ENCODE measurements around the gene PTPRB.

The PTPRB gene

GRCh38 chr12:70657616-70658286 is 20.5 kb upstream of the PTPRB start:
- Mint-ChIP-seq H3K27me3 (peaks cover 0 to 6% of the 10 kb centered on the region in 2 donors), H3K9me3 (no peaks in the 10 kb centered on the region), H3K4me1 (peaks cover 0 to 2% of the 10 kb centered on the region in 2 donors), H3K27ac (no peak overlapping the region), H3K4me3 (no peak overlapping the region), H3K36me3 (no peaks in the 10 kb centered on the region)
- ATAC-seq (replicated peaks) (no peak), DNase-seq (no peak)

DNA sequence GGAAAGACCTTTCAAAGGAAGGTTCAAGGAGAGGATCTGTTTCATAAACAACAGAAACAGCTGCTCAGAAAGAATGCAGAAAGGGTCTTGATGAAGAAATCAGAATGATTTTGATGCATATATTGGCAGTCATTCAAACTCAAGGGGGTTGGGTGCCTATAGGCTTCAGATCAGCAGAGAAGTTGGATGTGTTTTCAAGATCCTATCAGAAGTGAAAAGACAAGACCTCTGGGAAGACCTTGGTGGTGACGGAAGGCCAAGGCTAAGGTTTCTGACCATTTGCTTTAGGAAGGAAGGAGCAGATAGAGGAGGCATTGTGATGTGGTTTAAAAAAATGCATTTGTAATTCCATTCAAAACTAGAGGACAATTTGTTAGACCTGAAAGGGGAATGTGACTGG is 15.2 kb upstream of the PTPRB start:
- Mint-ChIP-seq H3K4me3 (no peak overlapping the region), H3K27ac (no peak overlapping the region), H3K27me3 (no peaks in the 10 kb centered on the region), H3K36me3 (no peaks in the 10 kb centered on the region), H3K4me1 (no peaks in the 10 kb centered on the region), H3K9me3 (no peaks in the 10 kb centered on the region)
- ATAC-seq (replicated peaks) (no peak), DNase-seq (no peak)

- no peaks in the 10 kb centered on the region for H3K36me3 Mint-ChIP-seq
- H3K27ac Mint-ChIP-seq = no peak overlapping the region
- H3K27me3 Mint-ChIP-seq = peaks cover 0 to 12% of the 10 kb centered on the region in 2 donors
- DNase-seq (no peak), ATAC-seq (replicated peaks) (no peak)
- no peak overlapping the region for H3K4me3 Mint-ChIP-seq
- no peaks in the 10 kb centered on the region for H3K9me3 Mint-ChIP-seq
- H3K4me1 Mint-ChIP-seq = no peaks in the 10 kb centered on the region
These were observed 11.6 kb upstream of the PTPRB start for GRCh38 chr12:70648831-70649230.

DNA sequence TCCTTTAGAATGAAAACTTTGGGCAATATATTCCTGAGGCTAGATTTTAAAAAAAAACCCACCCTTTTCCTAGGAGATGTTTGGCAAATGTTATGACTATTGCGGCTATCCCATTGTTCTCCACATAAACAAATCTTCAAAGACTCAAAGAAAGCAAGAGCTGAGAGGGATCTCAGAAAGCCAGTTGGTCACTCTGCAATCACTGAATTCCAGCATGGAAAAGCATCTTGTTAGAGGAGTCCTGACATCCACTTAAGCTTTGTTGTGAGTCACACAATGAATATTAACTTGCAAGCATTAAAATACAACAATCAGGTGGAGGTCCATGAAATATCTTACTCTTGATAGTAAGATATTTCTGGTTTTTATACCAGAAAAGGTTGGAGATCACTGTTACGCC is 11.0 kb upstream of the PTPRB start:
- H3K36me3 Mint-ChIP-seq = no peaks in the 10 kb centered on the region

DNA sequence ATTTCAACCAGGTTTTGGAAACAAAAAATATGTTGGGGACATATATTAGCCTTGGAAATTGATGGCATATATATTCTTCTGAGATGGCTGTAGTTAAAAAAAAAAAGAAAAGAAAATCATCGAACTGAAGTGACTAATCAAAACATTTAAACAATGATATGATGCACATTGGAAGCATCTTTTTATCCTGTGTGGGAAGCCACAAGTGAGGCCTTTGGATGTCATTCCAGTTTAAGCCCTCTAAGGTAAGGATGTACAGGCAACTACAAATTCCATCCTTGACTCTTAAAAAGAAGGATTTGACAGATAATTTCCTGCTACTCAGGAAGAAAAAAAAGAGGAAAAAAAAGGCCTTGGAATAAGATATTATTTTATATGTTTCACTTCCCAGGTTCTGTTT is 9.6 kb upstream of the PTPRB start:
- DNase-seq (no peak), ATAC-seq (replicated peaks) (no peak)
- Mint-ChIP-seq H3K4me1 (no peaks in the 10 kb centered on the region), H3K9me3 (no peaks in the 10 kb centered on the region), H3K27ac (no peak overlapping the region), H3K4me3 (no peak overlapping the region), H3K27me3 (peaks cover 0 to 25% of the 10 kb centered on the region in 2 donors), H3K36me3 (no peaks in the 10 kb centered on the region)

More for the DNA sequence above, 11.0 kb upstream of the PTPRB start:
- Mint-ChIP-seq H3K27me3 (peaks cover 0 to 19% of the 10 kb centered on the region in 2 donors), H3K27ac (no peak overlapping the region), H3K4me3 (no peak overlapping the region), H3K9me3 (no peaks in the 10 kb centered on the region), H3K4me1 (no peaks in the 10 kb centered on the region)
- DNase-seq = no peak
- no peak for ATAC-seq (replicated peaks)

DNA sequence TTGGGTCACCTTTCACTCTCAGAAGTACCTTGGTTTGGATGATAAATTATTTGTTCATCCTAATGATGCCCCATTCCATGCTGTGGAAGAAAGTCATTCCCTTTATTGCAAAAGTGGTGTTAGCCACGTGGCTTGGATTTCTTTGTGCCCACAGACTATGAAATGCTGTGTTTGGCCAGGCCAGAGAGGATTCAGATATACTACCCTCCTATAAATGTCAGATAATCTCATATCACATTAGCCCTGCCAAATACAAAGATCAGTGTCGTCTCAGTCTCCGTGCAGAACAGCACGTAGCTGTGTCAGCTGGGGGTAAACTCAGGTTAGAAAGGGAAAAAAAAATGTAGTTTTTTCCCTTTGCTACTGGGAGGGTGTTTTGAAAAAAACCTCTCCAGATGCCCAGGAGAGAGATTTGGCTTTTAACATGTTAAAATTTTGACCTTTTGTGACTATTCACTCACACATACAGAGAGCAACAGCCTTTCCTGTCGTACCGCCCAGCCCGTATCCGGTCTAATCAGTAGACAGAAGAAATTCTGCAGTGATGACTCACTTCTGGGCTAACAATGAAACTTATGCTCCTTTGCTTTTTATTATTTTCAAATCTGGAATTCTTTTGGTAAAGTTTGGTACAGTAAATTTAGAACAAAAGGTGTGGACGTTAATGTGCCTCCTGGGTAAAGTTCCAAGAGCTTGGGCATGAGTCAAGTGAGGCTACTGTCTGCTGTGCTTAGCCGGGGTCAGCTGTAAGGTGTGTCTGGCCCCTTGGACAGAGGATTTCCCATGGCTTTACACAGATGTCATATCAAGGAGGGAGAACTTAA is 8.5 kb upstream of the PTPRB start:
- ATAC-seq (replicated peaks) (peak in 1 of 2 donors; percentile 50), DNase-seq (no peak)
- H3K27me3 Mint-ChIP-seq = peaks cover 0 to 36% of the 10 kb centered on the region in 2 donors
- H3K4me3 Mint-ChIP-seq = no peak overlapping the region
- H3K27ac Mint-ChIP-seq = no peak overlapping the region
- no peaks in the 10 kb centered on the region for H3K36me3 Mint-ChIP-seq
- no peaks in the 10 kb centered on the region for H3K9me3 Mint-ChIP-seq
- no peaks in the 10 kb centered on the region for H3K4me1 Mint-ChIP-seq

- H3K27me3 Mint-ChIP-seq = peaks cover 0 to 42% of the 10 kb centered on the region in 2 donors
- H3K36me3 Mint-ChIP-seq = no peaks in the 10 kb centered on the region
- no peak overlapping the region for H3K27ac Mint-ChIP-seq
- no peaks in the 10 kb centered on the region for H3K4me1 Mint-ChIP-seq
- ATAC-seq (replicated peaks) (no peak), DNase-seq (no peak)
- no peak overlapping the region for H3K4me3 Mint-ChIP-seq
- no peaks in the 10 kb centered on the region for H3K9me3 Mint-ChIP-seq
These were observed 7.6 kb upstream of the PTPRB start for GRCh38 chr12:70644861-70645260.

- peaks cover 0 to 42% of the 10 kb centered on the region in 2 donors for H3K27me3 Mint-ChIP-seq
- ATAC-seq (replicated peaks) = no peak
- H3K9me3 Mint-ChIP-seq = no peaks in the 10 kb centered on the region
- no peak for DNase-seq
- no peak overlapping the region for H3K27ac Mint-ChIP-seq
- H3K36me3 Mint-ChIP-seq = no peaks in the 10 kb centered on the region
- no peak overlapping the region for H3K4me3 Mint-ChIP-seq
- H3K4me1 Mint-ChIP-seq = no peaks in the 10 kb centered on the region
These were observed 6.7 kb upstream of the PTPRB start for GRCh38 chr12:70643939-70644338.

DNA sequence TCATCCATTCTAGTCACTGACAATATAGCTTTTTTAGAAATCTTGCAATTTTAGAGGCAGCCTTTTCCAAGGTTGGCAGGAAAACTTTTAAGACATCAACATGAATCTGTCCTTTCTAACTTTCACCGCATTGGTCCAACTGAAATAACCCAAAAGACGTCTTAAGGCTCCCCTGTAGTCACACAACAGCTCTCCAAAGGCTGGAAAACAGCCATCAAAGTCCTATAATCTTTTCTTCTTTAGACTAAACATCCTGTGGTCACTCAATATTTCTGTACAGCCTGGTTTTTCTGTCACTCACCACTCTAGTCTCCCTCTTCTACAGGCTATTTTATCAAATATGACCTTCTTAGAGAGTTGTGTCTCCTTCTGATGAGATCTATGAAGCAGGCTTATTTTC is 4.5 kb upstream of the PTPRB start:
- no peaks in the 10 kb centered on the region for H3K4me1 Mint-ChIP-seq
- H3K36me3 Mint-ChIP-seq = no peaks in the 10 kb centered on the region
- no peak for DNase-seq
- no peak for ATAC-seq (replicated peaks)
- no peaks in the 10 kb centered on the region for H3K9me3 Mint-ChIP-seq
- H3K27me3 Mint-ChIP-seq = peaks cover 3 to 42% of the 10 kb centered on the region in 2 donors
- H3K27ac Mint-ChIP-seq = no peak overlapping the region
- H3K4me3 Mint-ChIP-seq = no peak overlapping the region

- no peaks in the 10 kb centered on the region for H3K36me3 Mint-ChIP-seq
These were observed 3.7 kb upstream of the PTPRB start for GRCh38 chr12:70640901-70641300.

DNA sequence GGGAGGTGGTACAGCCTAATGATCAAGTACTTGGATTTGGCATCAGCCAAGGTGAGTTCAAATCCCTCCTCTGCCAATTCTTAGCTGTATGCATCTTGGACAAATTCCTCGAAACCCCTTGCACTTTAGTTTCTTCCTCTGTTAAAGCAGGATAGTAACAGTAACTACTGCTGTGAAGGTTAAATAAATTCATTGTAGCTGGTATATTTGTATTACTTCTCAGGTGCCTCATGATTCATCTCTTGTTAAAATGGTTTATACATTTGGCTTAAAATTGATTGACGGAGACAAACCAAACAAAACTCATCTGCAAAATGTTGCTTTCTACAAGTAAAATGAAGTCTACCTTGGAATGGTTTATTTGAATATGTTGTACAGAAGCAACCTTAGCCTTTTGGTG is 2.3 kb upstream of the PTPRB start:
- Mint-ChIP-seq H3K4me3 (no peak overlapping the region), H3K36me3 (no peaks in the 10 kb centered on the region), H3K27me3 (peaks cover 11 to 43% of the 10 kb centered on the region in 2 donors), H3K4me1 (no peaks in the 10 kb centered on the region), H3K9me3 (no peaks in the 10 kb centered on the region), H3K27ac (no peak overlapping the region)
- DNase-seq = no peak
- no peak for ATAC-seq (replicated peaks)

More at GRCh38 chr12:70640901-70641300, 3.7 kb upstream of the PTPRB start:
- Mint-ChIP-seq H3K4me1 (no peaks in the 10 kb centered on the region), H3K9me3 (no peaks in the 10 kb centered on the region), H3K27me3 (peaks cover 3 to 42% of the 10 kb centered on the region in 2 donors), H3K27ac (no peak overlapping the region), H3K4me3 (no peak overlapping the region)
- DNase-seq (no peak), ATAC-seq (replicated peaks) (no peak)

- Mint-ChIP-seq H3K4me3 (no peak overlapping the region), H3K36me3 (no peaks in the 10 kb centered on the region), H3K27me3 (peaks cover 11 to 36% of the 10 kb centered on the region in 2 donors), H3K4me1 (no peaks in the 10 kb centered on the region), H3K9me3 (no peaks in the 10 kb centered on the region), H3K27ac (no peak overlapping the region)
- DNase-seq (no peak), ATAC-seq (replicated peaks) (no peak)
These were observed 1.6 kb upstream of the PTPRB start for GRCh38 chr12:70638639-70639360.

DNA sequence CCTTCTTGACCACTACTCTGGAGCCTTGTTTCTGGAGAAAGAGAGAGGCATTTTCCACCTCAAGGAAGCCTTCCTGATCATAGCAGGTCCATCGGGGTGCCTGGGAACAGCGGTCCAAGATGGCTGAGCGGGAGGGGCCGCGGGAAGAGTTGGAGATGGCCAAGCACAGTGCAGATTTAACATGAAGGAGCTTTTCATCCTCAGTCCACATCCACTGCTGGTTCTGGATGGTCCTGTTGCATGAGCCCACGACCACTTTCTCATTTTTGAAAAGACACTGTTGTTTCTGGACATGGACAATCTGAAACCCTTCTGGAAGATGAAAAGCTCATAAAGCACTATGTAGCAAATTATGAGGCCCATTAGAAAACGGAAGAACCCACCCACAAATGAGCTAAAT is 1.5 kb downstream of the PTPRB start:
- H3K4me1 Mint-ChIP-seq = no peaks in the 10 kb centered on the region
- peaks cover 11 to 14% of the 10 kb centered on the region in 2 donors for H3K27me3 Mint-ChIP-seq
- no peak for DNase-seq
- H3K9me3 Mint-ChIP-seq = peaks cover 0 to 1% of the 10 kb centered on the region in 2 donors
- H3K36me3 Mint-ChIP-seq = no peaks in the 10 kb centered on the region
- no peak overlapping the region for H3K27ac Mint-ChIP-seq
- no peak overlapping the region for H3K4me3 Mint-ChIP-seq
- ATAC-seq (replicated peaks) = no peak

DNA sequence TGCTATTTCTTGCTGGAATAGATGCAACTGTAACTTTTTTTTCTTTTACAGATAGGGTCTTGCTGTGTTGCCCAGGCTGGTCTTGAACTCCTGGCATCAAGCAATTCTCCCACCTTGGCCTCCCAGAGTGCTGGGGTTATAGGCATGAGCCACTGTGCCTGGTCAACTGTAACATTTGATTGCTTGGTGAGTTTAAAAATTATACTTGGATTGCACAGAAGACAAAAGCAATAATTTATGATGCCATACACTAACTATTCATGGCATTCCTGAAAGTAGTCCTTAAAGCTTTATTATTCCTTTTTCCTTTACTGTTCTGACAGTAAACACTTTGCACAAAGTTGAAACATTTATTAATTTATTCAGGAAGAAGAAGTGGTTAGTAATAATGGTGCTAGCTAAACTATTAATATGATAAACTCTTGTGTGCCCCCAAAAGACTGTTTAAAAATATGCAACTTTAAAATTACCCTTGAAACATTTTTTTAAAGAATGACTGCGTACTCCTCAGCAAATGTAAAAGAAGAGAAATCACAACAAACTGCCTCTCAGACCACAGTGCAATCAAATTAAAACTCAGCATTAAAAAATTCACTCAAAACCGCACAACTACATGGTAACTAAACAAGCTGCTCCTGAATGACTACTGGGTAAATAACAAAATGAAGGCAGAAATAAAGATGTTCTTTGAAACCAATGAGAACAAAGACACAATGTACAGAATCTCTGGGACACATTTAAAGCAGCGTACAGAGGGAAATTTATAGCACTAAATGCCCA is 8.3 kb downstream of the PTPRB start:
- no peak for ATAC-seq (replicated peaks)

More for the DNA sequence above, 8.3 kb downstream of the PTPRB start:
- no peak overlapping the region for H3K27ac Mint-ChIP-seq
- DNase-seq = no peak
- no peaks in the 10 kb centered on the region for H3K4me1 Mint-ChIP-seq
- H3K9me3 Mint-ChIP-seq = peaks cover 0 to 5% of the 10 kb centered on the region in 2 donors
- H3K27me3 Mint-ChIP-seq = peaks cover 8 to 19% of the 10 kb centered on the region in 2 donors
- H3K4me3 Mint-ChIP-seq = no peak overlapping the region
- no peaks in the 10 kb centered on the region for H3K36me3 Mint-ChIP-seq
